Endothelial cell (in vitro differentiated cells): ENCODE data around the gene NSUN7. TPM values are rescaled to one million over a fixed set of nuclear protein-coding genes. Genes with fewer than 3 reads are reported as not detected.

Source experiments
- DNase-seq: peaks from one replicate; pipeline ENCODE4 v3.0.0; 2021; ENCODE audit warnings: low spot score
- H3K27ac Mint-ChIP-seq: one replicate; pipeline ENCODE4 v1.8.0; 2021; ENCODE audit warnings: mixed read lengths, inconsistent platforms; ENCODE audit not compliant: unreplicated experiment
- H3K27me3 Mint-ChIP-seq: one replicate; pipeline ENCODE4 v1.8.0; 2021; ENCODE audit warnings: mild to moderate bottlenecking, moderate library complexity, mixed read lengths, inconsistent platforms; ENCODE audit not compliant: unreplicated experiment
- H3K36me3 Mint-ChIP-seq: one replicate; pipeline ENCODE4 v1.8.0; 2021; ENCODE audit warnings: mild to moderate bottlenecking, low read depth, mixed read lengths, inconsistent platforms; ENCODE audit not compliant: unreplicated experiment
- H3K4me1 Mint-ChIP-seq: one replicate; pipeline ENCODE4 v1.8.0; 2021; ENCODE audit warnings: mild to moderate bottlenecking, mixed read lengths, inconsistent platforms; ENCODE audit not compliant: unreplicated experiment
- H3K4me3 Mint-ChIP-seq: one replicate; pipeline ENCODE4 v1.8.0; 2021; ENCODE audit warnings: mild to moderate bottlenecking, mixed read lengths, inconsistent platforms; ENCODE audit not compliant: unreplicated experiment
- H3K9me3 Mint-ChIP-seq: one replicate; pipeline ENCODE4 v1.8.0; 2021; ENCODE audit warnings: mixed read lengths, inconsistent platforms; ENCODE audit not compliant: unreplicated experiment
- total RNA-seq: library from RNA; stranded (reverse); fragmentation: NEBNext Ultra II Directional; extraction: Animal tissue kit (Norgen Biotek cat#: 25700); gene quantifications from one replicate; pipeline ENCODE4 v1.2.1, GENCODE V29; 2021; ENCODE audit not compliant: unreplicated experiment
- TF ChIP-seq, protein P1 (sequence below): fragments of 200-600 bp; sonication (generic); IDR thresholded peaks from one replicate; pipeline ENCODE4 v1.5.0; 2021; ENCODE audit warnings: antibody characterized with exemption; ENCODE audit not compliant: unreplicated experiment

Gene NSUN7
- total RNA-seq, 1 donor from 2014 or later = 8.5 TPM

- Mint-ChIP-seq H3K9me3 (no peaks in the 10 kb centered on the region), H3K27me3 (no peaks in the 10 kb centered on the region), H3K4me1 (no peaks in the 10 kb centered on the region), H3K4me3 (no peak overlapping the region), H3K36me3 (no peaks in the 10 kb centered on the region), H3K27ac (no peak overlapping the region)
- TF ChIP-seq, protein P1, sequence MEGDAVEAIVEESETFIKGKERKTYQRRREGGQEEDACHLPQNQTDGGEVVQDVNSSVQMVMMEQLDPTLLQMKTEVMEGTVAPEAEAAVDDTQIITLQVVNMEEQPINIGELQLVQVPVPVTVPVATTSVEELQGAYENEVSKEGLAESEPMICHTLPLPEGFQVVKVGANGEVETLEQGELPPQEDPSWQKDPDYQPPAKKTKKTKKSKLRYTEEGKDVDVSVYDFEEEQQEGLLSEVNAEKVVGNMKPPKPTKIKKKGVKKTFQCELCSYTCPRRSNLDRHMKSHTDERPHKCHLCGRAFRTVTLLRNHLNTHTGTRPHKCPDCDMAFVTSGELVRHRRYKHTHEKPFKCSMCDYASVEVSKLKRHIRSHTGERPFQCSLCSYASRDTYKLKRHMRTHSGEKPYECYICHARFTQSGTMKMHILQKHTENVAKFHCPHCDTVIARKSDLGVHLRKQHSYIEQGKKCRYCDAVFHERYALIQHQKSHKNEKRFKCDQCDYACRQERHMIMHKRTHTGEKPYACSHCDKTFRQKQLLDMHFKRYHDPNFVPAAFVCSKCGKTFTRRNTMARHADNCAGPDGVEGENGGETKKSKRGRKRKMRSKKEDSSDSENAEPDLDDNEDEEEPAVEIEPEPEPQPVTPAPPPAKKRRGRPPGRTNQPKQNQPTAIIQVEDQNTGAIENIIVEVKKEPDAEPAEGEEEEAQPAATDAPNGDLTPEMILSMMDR = no peak
- no peak for DNase-seq
Measured at GRCh38 chr4:40720351-40720750, 29.4 kb upstream of the NSUN7 start.

- Mint-ChIP-seq H3K4me3 (no peak overlapping the region), H3K36me3 (no peaks in the 10 kb centered on the region), H3K4me1 (no peaks in the 10 kb centered on the region), H3K27me3 (no peaks in the 10 kb centered on the region), H3K9me3 (no peaks in the 10 kb centered on the region), H3K27ac (no peak overlapping the region)
- DNase-seq = no peak
- TF ChIP-seq, protein P1 = no peak
Measured at GRCh38 chr4:40720916-40721315, 28.8 kb upstream of the NSUN7 start.

DNA sequence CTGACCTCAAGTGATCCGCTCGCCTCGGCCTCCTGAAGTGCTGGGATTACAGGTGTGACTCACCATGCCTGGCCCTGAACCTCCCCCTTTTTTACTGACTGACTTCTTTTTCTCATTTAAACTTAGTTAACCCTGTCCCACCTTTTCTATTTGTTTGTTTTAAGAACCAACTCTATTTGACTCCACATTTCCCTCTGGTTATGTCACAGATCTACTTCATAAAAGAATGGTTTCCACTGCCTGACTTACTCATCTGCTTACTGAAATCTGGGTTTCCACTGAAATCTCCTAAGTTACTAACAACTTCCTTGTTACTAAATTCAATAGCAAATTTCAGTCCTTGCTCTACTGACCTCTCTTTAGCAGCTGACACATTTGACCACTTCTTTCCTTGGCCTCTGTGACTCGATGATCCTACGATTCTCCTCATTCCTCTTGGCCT lies 28.0 kb upstream of the NSUN7 start:
- no peak for DNase-seq
- no peaks in the 10 kb centered on the region for H3K36me3 Mint-ChIP-seq
- H3K4me3 Mint-ChIP-seq = no peak overlapping the region
- no peaks in the 10 kb centered on the region for H3K27me3 Mint-ChIP-seq
- H3K27ac Mint-ChIP-seq = no peak overlapping the region
- no peaks in the 10 kb centered on the region for H3K4me1 Mint-ChIP-seq
- no peaks in the 10 kb centered on the region for H3K9me3 Mint-ChIP-seq
- TF ChIP-seq, protein P1 = no peak

DNA sequence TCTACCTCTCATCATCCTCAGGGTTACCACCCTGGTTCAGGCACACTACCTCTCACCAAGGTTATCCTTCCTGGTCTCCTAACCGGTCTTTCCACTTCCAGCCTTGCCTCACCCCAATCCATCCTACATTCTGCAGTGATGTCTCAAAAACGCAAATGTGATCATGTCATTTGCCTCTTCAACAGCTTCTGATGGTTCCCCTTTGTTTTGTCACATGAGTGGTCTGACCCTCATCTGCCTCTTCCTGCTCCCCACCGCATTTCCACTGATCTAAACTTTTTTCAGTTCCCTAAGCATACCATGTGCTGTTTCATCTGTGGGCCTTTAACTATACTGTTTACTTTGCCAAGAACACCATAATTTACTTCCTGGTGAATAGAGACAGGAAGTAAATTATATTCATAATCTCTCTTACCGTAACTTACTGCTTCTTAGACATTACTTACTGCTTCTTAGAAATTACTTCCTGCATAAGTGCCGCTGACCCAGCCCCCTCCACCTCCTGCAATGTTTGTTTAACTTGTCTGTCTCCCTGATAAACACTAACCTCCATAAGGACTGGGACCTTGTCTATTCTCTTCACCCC lies 27.1 kb upstream of the NSUN7 start:
- H3K27ac Mint-ChIP-seq = no peak overlapping the region
- no peaks in the 10 kb centered on the region for H3K27me3 Mint-ChIP-seq
- DNase-seq = no peak
- H3K36me3 Mint-ChIP-seq = no peaks in the 10 kb centered on the region
- no peaks in the 10 kb centered on the region for H3K4me1 Mint-ChIP-seq
- no peak overlapping the region for H3K4me3 Mint-ChIP-seq
- TF ChIP-seq, protein P1 = no peak
- H3K9me3 Mint-ChIP-seq = no peaks in the 10 kb centered on the region

GRCh38 chr4:40723728-40724127 lies 26.0 kb upstream of the NSUN7 start:
- TF ChIP-seq, protein P1 = no peak
- Mint-ChIP-seq H3K36me3 (no peaks in the 10 kb centered on the region), H3K4me1 (no peaks in the 10 kb centered on the region), H3K27ac (no peak overlapping the region), H3K27me3 (no peaks in the 10 kb centered on the region), H3K9me3 (no peaks in the 10 kb centered on the region), H3K4me3 (no peak overlapping the region)
- no peak for DNase-seq
